Fibroblast of the aortic adventitia (primary cell): Measurements from ENCODE around the gene PFDN4. TPM values are rescaled to one million over a fixed set of nuclear protein-coding genes. Genes with fewer than 3 reads are reported as not detected.

Source experiments
- DNase-seq: peaks from one replicate; pipeline ENCODE4 v3.0.0-alpha.2; 2010; ENCODE audit warnings: low read depth
- H3K4me3 ChIP-seq: 2 replicates; pipeline ENCODE4 v1.5.1; 2011; ENCODE audit warnings: low read depth, mild to moderate bottlenecking, control low read depth, low read length, moderate library complexity
- total RNA-seq: library from RNA; depleted of rRNA; stranded (reverse); fragments of >200 nt; gene quantifications from 2 replicates; pipeline ENCODE4 v1.2.3, GENCODE V29; 2012; ENCODE audit warnings: low replicate concordance
- TF ChIP-seq, protein P1 (sequence below): IDR thresholded peaks from 2 replicates; pipeline ENCODE4 v1.5.1; 2011; ENCODE audit warnings: mild to moderate bottlenecking, low read length, control low read depth, inconsistent platforms; ENCODE audit not compliant: insufficient read depth

PFDN4 gene
- total RNA-seq, 1 donor, result 149 TPM

GRCh38 chr20:54174457-54175175 is 33.3 kb upstream of the PFDN4 start:
- TF ChIP-seq, protein P1, sequence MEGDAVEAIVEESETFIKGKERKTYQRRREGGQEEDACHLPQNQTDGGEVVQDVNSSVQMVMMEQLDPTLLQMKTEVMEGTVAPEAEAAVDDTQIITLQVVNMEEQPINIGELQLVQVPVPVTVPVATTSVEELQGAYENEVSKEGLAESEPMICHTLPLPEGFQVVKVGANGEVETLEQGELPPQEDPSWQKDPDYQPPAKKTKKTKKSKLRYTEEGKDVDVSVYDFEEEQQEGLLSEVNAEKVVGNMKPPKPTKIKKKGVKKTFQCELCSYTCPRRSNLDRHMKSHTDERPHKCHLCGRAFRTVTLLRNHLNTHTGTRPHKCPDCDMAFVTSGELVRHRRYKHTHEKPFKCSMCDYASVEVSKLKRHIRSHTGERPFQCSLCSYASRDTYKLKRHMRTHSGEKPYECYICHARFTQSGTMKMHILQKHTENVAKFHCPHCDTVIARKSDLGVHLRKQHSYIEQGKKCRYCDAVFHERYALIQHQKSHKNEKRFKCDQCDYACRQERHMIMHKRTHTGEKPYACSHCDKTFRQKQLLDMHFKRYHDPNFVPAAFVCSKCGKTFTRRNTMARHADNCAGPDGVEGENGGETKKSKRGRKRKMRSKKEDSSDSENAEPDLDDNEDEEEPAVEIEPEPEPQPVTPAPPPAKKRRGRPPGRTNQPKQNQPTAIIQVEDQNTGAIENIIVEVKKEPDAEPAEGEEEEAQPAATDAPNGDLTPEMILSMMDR, result no peak
- DNase-seq, result no peak
- H3K4me3 ChIP-seq, result no peak overlapping the region

GRCh38 chr20:54176610-54177009 is 31.3 kb upstream of the PFDN4 start:
- TF ChIP-seq, protein P1, result no peak
- DNase-seq, result no peak
- H3K4me3 ChIP-seq, result no peak overlapping the region

DNA sequence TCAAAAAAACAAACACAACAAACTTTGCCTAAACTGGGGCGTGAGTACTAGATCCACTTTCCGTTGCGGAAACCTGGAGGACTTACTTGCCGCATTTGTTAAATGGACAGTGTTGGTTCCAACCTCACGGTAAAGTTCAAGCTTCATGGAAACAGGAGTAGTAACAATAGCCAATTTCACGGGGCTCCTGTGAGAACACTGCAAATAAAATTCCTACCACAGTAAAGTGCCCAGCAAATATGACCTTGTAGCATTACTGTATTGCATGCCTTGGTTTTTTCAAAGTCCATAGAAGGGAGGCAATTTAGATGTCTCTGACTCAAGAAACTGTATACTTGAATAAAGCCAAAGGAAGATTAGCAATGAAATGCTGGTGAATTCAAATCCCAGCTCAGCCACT is 30.5 kb upstream of the PFDN4 start:
- no peak for DNase-seq
- H3K4me3 ChIP-seq, result no peak overlapping the region
- TF ChIP-seq, protein P1, result no peak

DNA sequence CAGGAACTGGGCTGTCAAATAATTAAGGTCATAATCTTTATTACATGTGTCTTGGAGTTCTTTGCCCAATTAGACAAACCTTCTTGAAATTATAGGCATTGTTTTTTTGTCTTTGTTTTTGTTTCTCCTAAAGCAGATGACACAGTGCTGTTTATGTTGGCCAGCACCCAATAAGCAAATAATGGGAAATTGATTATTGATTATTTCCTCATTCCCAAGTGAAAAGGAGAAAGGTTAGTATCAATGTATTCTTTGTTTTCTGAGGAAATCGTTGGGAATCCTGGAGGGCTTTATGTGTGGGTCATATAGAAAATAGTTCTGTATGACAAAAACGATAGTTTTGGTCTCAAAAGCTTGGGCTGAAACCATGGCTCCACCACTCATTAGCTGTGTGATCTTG is 29.6 kb upstream of the PFDN4 start:
- no peak overlapping the region for H3K4me3 ChIP-seq
- no peak for DNase-seq
- TF ChIP-seq, protein P1, result no peak

DNA sequence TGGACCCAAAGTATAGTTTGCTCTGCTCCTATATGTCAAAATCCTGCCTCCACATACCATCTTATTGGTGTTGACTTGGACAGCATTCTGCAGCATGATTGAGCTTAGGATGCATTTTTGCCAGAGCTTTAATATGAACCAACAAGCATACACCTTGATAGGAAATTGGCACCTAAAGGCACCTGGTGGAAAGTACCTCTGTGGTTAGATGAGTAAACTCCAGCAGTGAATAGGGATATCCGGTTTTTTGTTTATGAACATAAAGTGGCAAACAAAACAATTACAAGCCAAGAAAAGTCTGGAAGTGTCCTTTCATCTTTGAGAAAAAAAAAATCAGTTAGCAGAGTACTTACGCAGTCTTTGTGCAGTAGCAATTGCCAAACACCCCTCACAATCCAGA is 27.9 kb upstream of the PFDN4 start:
- TF ChIP-seq, protein P1, result no peak
- H3K4me3 ChIP-seq, result no peak overlapping the region
- DNase-seq, result no peak

GRCh38 chr20:54180931-54181330 is 27.0 kb upstream of the PFDN4 start:
- DNase-seq, result no peak
- H3K4me3 ChIP-seq, result no peak overlapping the region
- TF ChIP-seq, protein P1, result no peak

GRCh38 chr20:54184071-54184470 is 23.8 kb upstream of the PFDN4 start:
- no peak overlapping the region for H3K4me3 ChIP-seq
- TF ChIP-seq, protein P1, result no peak
- no peak for DNase-seq
